HepG2 (cell line): ENCODE measurements around the gene CCDC57. TPM values are rescaled to one million over a fixed set of nuclear protein-coding genes. Genes with fewer than 3 reads are reported as not detected.
A peak's percentile ranks its signal among the peaks of the same experiment; 100 is the strongest.

Experiments
- ATAD3A ChIP-seq: sonication (generic); formaldehyde crosslinking; IDR thresholded peaks from 2 replicates; pipeline ENCODE4 v1.4.0; 2020; ENCODE audit warnings: missing genetic modification reagents
- ATF7 ChIP-seq, 2 experiments: fragments of 450-650 bp in 1 of 2; sonication (generic) in 1 of 2; formaldehyde crosslinking in 1 of 2; IDR thresholded peaks; 2 replicates each; pipeline versions ENCODE4 v1.4.0 to v1.6.1; 2016 to 2020; ENCODE audit warnings: antibody characterized with exemption in 1 of 2, mild to moderate bottlenecking in 1 of 2, missing genetic modification reagents in 1 of 2
- MNT ChIP-seq: fragments of 450-650 bp; IDR thresholded peaks from 2 replicates; pipeline ENCODE4 v1.6.1; 2016
- NFYC ChIP-seq: IDR thresholded peaks from 2 replicates; pipeline ENCODE4 v1.6.1; 2016; ENCODE audit warnings: missing genetic modification reagents, missing compliant biosample characterization
- NR0B2 ChIP-seq: sonication (generic); formaldehyde crosslinking; IDR thresholded peaks from 2 replicates; pipeline ENCODE4 v1.4.0; 2020; ENCODE audit warnings: mild to moderate bottlenecking, missing genetic modification reagents
- PAWR ChIP-seq: sonication (generic); formaldehyde crosslinking; IDR thresholded peaks from 2 replicates; pipeline ENCODE4 v1.4.0; 2020; ENCODE audit warnings: missing genetic modification reagents, mild to moderate bottlenecking, borderline replicate concordance
- PLRG1 ChIP-seq: fragments of 450-650 bp; conservative IDR thresholded peaks from 2 replicates; pipeline ENCODE4 v1.6.1; 2016
- SRSF4 ChIP-seq: fragments of 200-400 bp; formaldehyde crosslinking; IDR thresholded peaks from one replicate; pipeline ENCODE4 v1.6.1; 2018; ENCODE audit warnings: mild to moderate bottlenecking, low read depth, low read length, moderate library complexity; ENCODE audit not compliant: poor library complexity, severe bottlenecking
- TBX2 ChIP-seq: sonication (generic); formaldehyde crosslinking; IDR thresholded peaks from 2 replicates; pipeline ENCODE4 v1.5.0; 2020; ENCODE audit warnings: missing genetic modification reagents, mild to moderate bottlenecking, borderline replicate concordance
- ZFP36L1 ChIP-seq: sonication (generic); formaldehyde crosslinking; IDR thresholded peaks from 2 replicates; pipeline ENCODE4 v1.8.0; 2022; ENCODE audit warnings: mild to moderate bottlenecking, missing genetic modification reagents, moderate library complexity
- ZNF546 ChIP-seq: sonication (generic); formaldehyde crosslinking; conservative IDR thresholded peaks from 2 replicates; pipeline ENCODE4 v1.8.1; 2023; ENCODE audit warnings: mild to moderate bottlenecking, missing genetic modification reagents
- ZNF552 ChIP-seq: sonication (generic); formaldehyde crosslinking; IDR thresholded peaks from 2 replicates; pipeline ENCODE4 v1.9.0; 2022; ENCODE audit warnings: missing genetic modification reagents, mild to moderate bottlenecking, borderline replicate concordance
- ZNF850 ChIP-seq: sonication (generic); formaldehyde crosslinking; conservative IDR thresholded peaks from 2 replicates; pipeline ENCODE4 v1.9.0; 2021; ENCODE audit warnings: mild to moderate bottlenecking, missing genetic modification reagents
- polyA plus RNA-seq, 8 experiments: library from polyadenylated mRNA; depleted of rRNA in 3 of 8; stranded (reverse) in 7 of 8; unstranded in 1 of 8; fragments of >200 nt; fragmentation: Illumina TruSeq in 4 of 8; extraction: Trizol in 4 of 8; gene quantifications; 2 replicates each; pipeline versions ENCODE4 v1.2.1 to v1.2.3, GENCODE V29; 2011 to 2016; ENCODE audit warnings: low read depth in 4 of 8, missing spikeins in 1 of 8, mixed read lengths in 1 of 8; ENCODE audit not compliant: insufficient read depth in 1 of 8
- total RNA-seq, 5 experiments: library from RNA; depleted of rRNA; stranded (reverse); fragments of >200 nt; fragmentation: Illumina TruSeq; extraction: Trizol; gene quantifications; 2 replicates each; pipeline ENCODE4 v1.2.3, GENCODE V29; 2016; ENCODE audit warnings: low read depth in 1 of 5
- TF ChIP-seq, protein P1 (sequence below): sonication (generic); formaldehyde crosslinking; IDR thresholded peaks from 2 replicates; pipeline ENCODE4 v1.9.0; 2021; ENCODE audit warnings: mild to moderate bottlenecking, missing genetic modification reagents
- TF ChIP-seq, protein P2 (sequence below): sonication (generic); formaldehyde crosslinking; IDR thresholded peaks from 2 replicates; pipeline ENCODE4 v1.8.0; 2022; ENCODE audit warnings: missing genetic modification reagents, mild to moderate bottlenecking, borderline replicate concordance

The CCDC57 gene
- total and polyA plus RNA-seq, 2 of the 13 experiments (the other 11 are each of a cell fraction or from before 2014, with no cell fraction given), result 59.3 to 59.9 TPM

GRCh38 chr17:82098169-82098938 lies 114.3 kb downstream of the CCDC57 start, which contains the start of gene FASN (continued):
- TF ChIP-seq, protein P1, sequence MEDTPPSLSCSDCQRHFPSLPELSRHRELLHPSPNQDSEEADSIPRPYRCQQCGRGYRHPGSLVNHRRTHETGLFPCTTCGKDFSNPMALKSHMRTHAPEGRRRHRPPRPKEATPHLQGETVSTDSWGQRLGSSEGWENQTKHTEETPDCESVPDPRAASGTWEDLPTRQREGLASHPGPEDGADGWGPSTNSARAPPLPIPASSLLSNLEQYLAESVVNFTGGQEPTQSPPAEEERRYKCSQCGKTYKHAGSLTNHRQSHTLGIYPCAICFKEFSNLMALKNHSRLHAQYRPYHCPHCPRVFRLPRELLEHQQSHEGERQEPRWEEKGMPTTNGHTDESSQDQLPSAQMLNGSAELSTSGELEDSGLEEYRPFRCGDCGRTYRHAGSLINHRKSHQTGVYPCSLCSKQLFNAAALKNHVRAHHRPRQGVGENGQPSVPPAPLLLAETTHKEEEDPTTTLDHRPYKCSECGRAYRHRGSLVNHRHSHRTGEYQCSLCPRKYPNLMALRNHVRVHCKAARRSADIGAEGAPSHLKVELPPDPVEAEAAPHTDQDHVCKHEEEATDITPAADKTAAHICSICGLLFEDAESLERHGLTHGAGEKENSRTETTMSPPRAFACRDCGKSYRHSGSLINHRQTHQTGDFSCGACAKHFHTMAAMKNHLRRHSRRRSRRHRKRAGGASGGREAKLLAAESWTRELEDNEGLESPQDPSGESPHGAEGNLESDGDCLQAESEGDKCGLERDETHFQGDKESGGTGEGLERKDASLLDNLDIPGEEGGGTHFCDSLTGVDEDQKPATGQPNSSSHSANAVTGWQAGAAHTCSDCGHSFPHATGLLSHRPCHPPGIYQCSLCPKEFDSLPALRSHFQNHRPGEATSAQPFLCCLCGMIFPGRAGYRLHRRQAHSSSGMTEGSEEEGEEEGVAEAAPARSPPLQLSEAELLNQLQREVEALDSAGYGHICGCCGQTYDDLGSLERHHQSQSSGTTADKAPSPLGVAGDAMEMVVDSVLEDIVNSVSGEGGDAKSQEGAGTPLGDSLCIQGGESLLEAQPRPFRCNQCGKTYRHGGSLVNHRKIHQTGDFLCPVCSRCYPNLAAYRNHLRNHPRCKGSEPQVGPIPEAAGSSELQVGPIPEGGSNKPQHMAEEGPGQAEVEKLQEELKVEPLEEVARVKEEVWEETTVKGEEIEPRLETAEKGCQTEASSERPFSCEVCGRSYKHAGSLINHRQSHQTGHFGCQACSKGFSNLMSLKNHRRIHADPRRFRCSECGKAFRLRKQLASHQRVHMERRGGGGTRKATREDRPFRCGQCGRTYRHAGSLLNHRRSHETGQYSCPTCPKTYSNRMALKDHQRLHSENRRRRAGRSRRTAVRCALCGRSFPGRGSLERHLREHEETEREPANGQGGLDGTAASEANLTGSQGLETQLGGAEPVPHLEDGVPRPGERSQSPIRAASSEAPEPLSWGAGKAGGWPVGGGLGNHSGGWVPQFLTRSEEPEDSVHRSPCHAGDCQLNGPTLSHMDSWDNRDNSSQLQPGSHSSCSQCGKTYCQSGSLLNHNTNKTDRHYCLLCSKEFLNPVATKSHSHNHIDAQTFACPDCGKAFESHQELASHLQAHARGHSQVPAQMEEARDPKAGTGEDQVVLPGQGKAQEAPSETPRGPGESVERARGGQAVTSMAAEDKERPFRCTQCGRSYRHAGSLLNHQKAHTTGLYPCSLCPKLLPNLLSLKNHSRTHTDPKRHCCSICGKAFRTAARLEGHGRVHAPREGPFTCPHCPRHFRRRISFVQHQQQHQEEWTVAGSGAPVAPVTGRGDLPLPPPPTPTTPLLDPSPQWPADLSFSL (CRISPR knock-in tag), result peak; percentile 20; the same call in 1 of the 2 replicates
- TF ChIP-seq ATF7 (IDR thresholded peaks at IDR 0.05), result no peak
- no peak for TF ChIP-seq ATF7 (CRISPR knock-in tag; IDR thresholded peaks at IDR 0.05)
- TF ChIP-seq ZNF552 (CRISPR knock-in tag), result no peak
- TF ChIP-seq SRSF4, result peak; percentile 68
- TF ChIP-seq PAWR (CRISPR knock-in tag), result 0 out of 2 replicates have a peak, but pooled peaks have one; percentile 18
- peak; percentile 85 for TF ChIP-seq NFYC (CRISPR knock-in tag)
- TF ChIP-seq NR0B2 (CRISPR knock-in tag), result peak; percentile 79
- TF ChIP-seq ATAD3A (CRISPR knock-in tag), result no peak
- TF ChIP-seq, protein P2, sequence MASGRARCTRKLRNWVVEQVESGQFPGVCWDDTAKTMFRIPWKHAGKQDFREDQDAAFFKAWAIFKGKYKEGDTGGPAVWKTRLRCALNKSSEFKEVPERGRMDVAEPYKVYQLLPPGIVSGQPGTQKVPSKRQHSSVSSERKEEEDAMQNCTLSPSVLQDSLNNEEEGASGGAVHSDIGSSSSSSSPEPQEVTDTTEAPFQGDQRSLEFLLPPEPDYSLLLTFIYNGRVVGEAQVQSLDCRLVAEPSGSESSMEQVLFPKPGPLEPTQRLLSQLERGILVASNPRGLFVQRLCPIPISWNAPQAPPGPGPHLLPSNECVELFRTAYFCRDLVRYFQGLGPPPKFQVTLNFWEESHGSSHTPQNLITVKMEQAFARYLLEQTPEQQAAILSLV (CRISPR knock-in tag), result peak; percentile 28; the same call in 1 of the 2 replicates
- TF ChIP-seq PLRG1, result no peak
- peak; percentile 42 for TF ChIP-seq TBX2 (CRISPR knock-in tag)
- TF ChIP-seq ZNF546 (CRISPR knock-in tag), result peak; percentile 75; the same call in 1 of the 2 replicates
- 0 out of 2 replicates have a peak, but pooled peaks have one; percentile 24 for TF ChIP-seq ZFP36L1 (CRISPR knock-in tag)
- 0 out of 2 replicates have a peak, but pooled peaks have one; percentile 40 for TF ChIP-seq ZNF850
- TF ChIP-seq MNT, result peak; percentile 29; the same call in 1 of the 2 replicates
